ENCODE measurements around the gene SYNJ1.

Gene SYNJ1

GRCh38 chr21:32728848-32729247, 1.0 kb upstream of the SYNJ1 start:
- no peak for DNase-seq (ENCODE audit: low read depth)
- peak overlapping the region; percentile 96 for H3K4me3 ChIP-seq (ENCODE audit: low read depth, low read length)
- no peak for TF ChIP-seq CTCF (IDR thresholded peaks at IDR 0.05; ENCODE audit: low read depth, low read length, missing control alignments)
- in situ Hi-C loops (cut with HindIII; ENCODE audit: low sequenced_read_pairs) = no loop called here

GRCh38 chr21:32728456-32728839, 635 bp upstream of the SYNJ1 start:
- in situ Hi-C loops (cut with HindIII; ENCODE audit: low sequenced_read_pairs) = no loop called here
- DNase-seq (ENCODE audit: low read depth) = no peak
- peak overlapping the region; percentile 96 for H3K4me3 ChIP-seq (ENCODE audit: low read depth, low read length)
- TF ChIP-seq CTCF (IDR thresholded peaks at IDR 0.05; ENCODE audit: low read depth, low read length, missing control alignments) = no peak

GRCh38 chr21:32726839-32727686, 750 bp downstream of the SYNJ1 start:
- in situ Hi-C loops (cut with HindIII; ENCODE audit: low sequenced_read_pairs) = no loop called here
- no peak for TF ChIP-seq CTCF (IDR thresholded peaks at IDR 0.05; ENCODE audit: low read depth, low read length, missing control alignments)
- DNase-seq (ENCODE audit: low read depth) = no peak
- H3K4me3 ChIP-seq (ENCODE audit: low read depth, low read length) = peak overlapping the region; percentile 96

GRCh38 chr21:32719085-32719484, 8.7 kb downstream of the SYNJ1 start:
- H3K4me3 ChIP-seq (ENCODE audit: low read depth, low read length) = no peak overlapping the region
- DNase-seq (ENCODE audit: low read depth) = no peak
- in situ Hi-C loops (cut with HindIII; ENCODE audit: low sequenced_read_pairs) = no loop called here
- TF ChIP-seq CTCF (IDR thresholded peaks at IDR 0.05; ENCODE audit: low read depth, low read length, missing control alignments) = no peak

GRCh38 chr21:32717851-32718316, 9.9 kb downstream of the SYNJ1 start:
- H3K4me3 ChIP-seq (ENCODE audit: low read depth, low read length) = no peak overlapping the region
- no peak for TF ChIP-seq CTCF (IDR thresholded peaks at IDR 0.05; ENCODE audit: low read depth, low read length, missing control alignments)
- in situ Hi-C loops (cut with HindIII; ENCODE audit: low sequenced_read_pairs) = no loop called here
- peak; percentile 39 for DNase-seq (ENCODE audit: low read depth)

- no peak for DNase-seq (ENCODE audit: low read depth)
- no peak for TF ChIP-seq CTCF (IDR thresholded peaks at IDR 0.05; ENCODE audit: low read depth, low read length, missing control alignments)
- in situ Hi-C loops (cut with HindIII; ENCODE audit: low sequenced_read_pairs) = no loop called here
- no peak overlapping the region for H3K4me3 ChIP-seq (ENCODE audit: low read depth, low read length)
Observed at GRCh38 chr21:32716486-32716885, 11.3 kb downstream of the SYNJ1 start.
